Activated T-cell treated with anti-CD3 and anti-CD28 coated beads, Interleukin-2, amount 50 U/mL, for 72 hours (primary cell): ENCODE results near the gene CFAP46. TPM values are rescaled to one million over a fixed set of nuclear protein-coding genes. Genes with fewer than 3 reads are reported as not detected.
"Not testable (repeated sequence)": the region's sequence is repeated elsewhere in the genome, so short reads cannot be mapped to it uniquely, and the experiment has no call there.

Experiments
- ATAC-seq, 2 donors: fragments of 150-1000 bp; cut with Tn5 transposase; replicated peaks in 1 of 2; 2 replicates each; pipeline ENCODE4 v1.10.0; 2021; ENCODE audit warnings: moderate library complexity in 2 of 2, mild to moderate bottlenecking in 1 of 2
- DNase-seq, 2 donors: peaks; one replicate each; pipeline ENCODE4 v3.0.0; 2021 to 2022; ENCODE audit warnings: mixed read lengths in 1 of 2
- H3K27ac Mint-ChIP-seq: one replicate; pipeline ENCODE4 v1.8.0; 2022; ENCODE audit warnings: mild to moderate bottlenecking, moderate library complexity, mixed read lengths
- H3K27me3 Mint-ChIP-seq: one replicate; pipeline ENCODE4 v1.8.0; 2022; ENCODE audit warnings: low read depth, mixed read lengths
- H3K36me3 Mint-ChIP-seq, 2 donors: one replicate each; pipeline ENCODE4 v1.8.0; 2022; ENCODE audit warnings: mixed read lengths in 2 of 2, mild to moderate bottlenecking in 1 of 2; ENCODE audit not compliant: insufficient read depth in 2 of 2
- H3K4me1 Mint-ChIP-seq: one replicate; pipeline ENCODE4 v1.8.0; 2022; ENCODE audit warnings: low read depth, mixed read lengths
- H3K4me3 Mint-ChIP-seq, 2 donors: one replicate each; pipeline ENCODE4 v1.8.0; 2022; ENCODE audit warnings: mild to moderate bottlenecking in 2 of 2, mixed read lengths in 2 of 2, moderate library complexity in 2 of 2
- H3K9me3 Mint-ChIP-seq, 2 donors: one replicate each; pipeline ENCODE4 v1.8.0; 2022; ENCODE audit warnings: mixed read lengths in 2 of 2
- total RNA-seq, 2 donors: library from RNA; stranded (reverse); gene quantifications; one replicate each; pipeline ENCODE4 v1.2.3, GENCODE V29; 2022

CFAP46 gene
- total RNA-seq, 2 donors from 2014 or later = 0.16 to 0.26 TPM

- no peak overlapping the region for H3K27ac Mint-ChIP-seq
- H3K9me3 Mint-ChIP-seq = no peaks in the 10 kb centered on the region
- DNase-seq (no peak), ATAC-seq (no peak)
- H3K36me3 Mint-ChIP-seq = no peaks in the 10 kb centered on the region
- H3K4me1 Mint-ChIP-seq = no peaks in the 10 kb centered on the region
- no peaks in the 10 kb centered on the region for H3K27me3 Mint-ChIP-seq
- H3K4me3 Mint-ChIP-seq = no peak overlapping the region
These were observed 166.2 kb downstream of the CFAP46 start for GRCh38 chr10:132776186-132776585.

GRCh38 chr10:132774902-132775863 is 167.2 kb downstream of the CFAP46 start:
- no peak for DNase-seq
- H3K4me1 Mint-ChIP-seq = no peaks in the 10 kb centered on the region
- H3K27me3 Mint-ChIP-seq = no peaks in the 10 kb centered on the region
- no peak for ATAC-seq
- no peak overlapping the region for H3K4me3 Mint-ChIP-seq
- no peak overlapping the region for H3K27ac Mint-ChIP-seq
- no peaks in the 10 kb centered on the region for H3K36me3 Mint-ChIP-seq
- no peaks in the 10 kb centered on the region for H3K9me3 Mint-ChIP-seq

- Mint-ChIP-seq H3K4me3 (no peak overlapping the region), H3K9me3 (no peaks in the 10 kb centered on the region), H3K36me3 (no peaks in the 10 kb centered on the region), H3K27ac (no peak overlapping the region), H3K27me3 (no peaks in the 10 kb centered on the region), H3K4me1 (no peaks in the 10 kb centered on the region)
- DNase-seq (no peak), ATAC-seq (no peak)
These were observed 168.0 kb downstream of the CFAP46 start for GRCh38 chr10:132774181-132774901.

GRCh38 chr10:132772816-132773215 is 169.6 kb downstream of the CFAP46 start:
- H3K36me3 Mint-ChIP-seq, ATAC-seq, H3K9me3 Mint-ChIP-seq, H3K27me3 Mint-ChIP-seq, DNase-seq, H3K4me1 Mint-ChIP-seq, H3K27ac Mint-ChIP-seq, H3K4me3 Mint-ChIP-seq: not testable (repeated sequence)

GRCh38 chr10:132770061-132771021 is 172.0 kb downstream of the CFAP46 start:
- H3K27me3 Mint-ChIP-seq = no peaks in the 10 kb centered on the region
- DNase-seq = no peak
- no peaks in the 10 kb centered on the region for H3K4me1 Mint-ChIP-seq
- H3K36me3 Mint-ChIP-seq = peaks cover 0 to 4% of the 10 kb centered on the region in 2 donors
- H3K9me3 Mint-ChIP-seq = no peaks in the 10 kb centered on the region
- H3K4me3 Mint-ChIP-seq = no peak overlapping the region
- ATAC-seq = no peak
- H3K27ac Mint-ChIP-seq = no peak overlapping the region

GRCh38 chr10:132768346-132769248 is 173.8 kb downstream of the CFAP46 start:
- Mint-ChIP-seq H3K36me3 (peaks cover 0 to 4% of the 10 kb centered on the region in 2 donors), H3K27me3 (no peaks in the 10 kb centered on the region), H3K9me3 (no peaks in the 10 kb centered on the region), H3K27ac (no peak overlapping the region), H3K4me1 (no peaks in the 10 kb centered on the region), H3K4me3 (no peak overlapping the region)
- DNase-seq (no peak), ATAC-seq (no peak)

GRCh38 chr10:132766291-132766690 is 176.1 kb downstream of the CFAP46 start:
- no peaks in the 10 kb centered on the region for H3K27me3 Mint-ChIP-seq
- H3K27ac Mint-ChIP-seq = no peak overlapping the region
- H3K4me1 Mint-ChIP-seq = peaks cover 13% of the 10 kb centered on the region
- ATAC-seq = no peak
- H3K4me3 Mint-ChIP-seq = no peak overlapping the region
- no peak for DNase-seq
- H3K36me3 Mint-ChIP-seq = peaks cover 0 to 4% of the 10 kb centered on the region in 2 donors
- no peaks in the 10 kb centered on the region for H3K9me3 Mint-ChIP-seq

- H3K4me3 Mint-ChIP-seq = no peak overlapping the region
- no peaks in the 10 kb centered on the region for H3K9me3 Mint-ChIP-seq
- H3K36me3 Mint-ChIP-seq = peaks cover 0 to 4% of the 10 kb centered on the region in 2 donors
- H3K27ac Mint-ChIP-seq = no peak overlapping the region
- DNase-seq (no peak), ATAC-seq (no peak)
- peaks cover 13% of the 10 kb centered on the region for H3K4me1 Mint-ChIP-seq
- H3K27me3 Mint-ChIP-seq = no peaks in the 10 kb centered on the region
These were observed 176.9 kb downstream of the CFAP46 start for GRCh38 chr10:132765435-132765834.

GRCh38 chr10:132764108-132764507 is 178.3 kb downstream of the CFAP46 start:
- DNase-seq (no peak), ATAC-seq (no peak)
- Mint-ChIP-seq H3K27ac (no peak overlapping the region), H3K9me3 (no peaks in the 10 kb centered on the region), H3K36me3 (peaks cover 0 to 4% of the 10 kb centered on the region in 2 donors), H3K4me3 (no peak overlapping the region), H3K4me1 (peaks cover 13% of the 10 kb centered on the region), H3K27me3 (no peaks in the 10 kb centered on the region)

- Mint-ChIP-seq H3K4me3 (no peak overlapping the region), H3K27ac (no peak overlapping the region), H3K9me3 (no peaks in the 10 kb centered on the region), H3K27me3 (no peaks in the 10 kb centered on the region), H3K4me1 (peaks cover 13% of the 10 kb centered on the region), H3K36me3 (peaks cover 0 to 2% of the 10 kb centered on the region in 2 donors)
- DNase-seq = no peak
- ATAC-seq = no peak
These were observed 178.8 kb downstream of the CFAP46 start for GRCh38 chr10:132763545-132763944.

GRCh38 chr10:132762267-132762666 is 180.1 kb downstream of the CFAP46 start:
- DNase-seq (no peak), ATAC-seq (peak in 1 of 2 donors; percentile 25)
- Mint-ChIP-seq H3K27ac (no peak overlapping the region), H3K27me3 (no peaks in the 10 kb centered on the region), H3K4me3 (no peak overlapping the region), H3K36me3 (peaks cover 0 to under 1% of the 10 kb centered on the region in 2 donors), H3K4me1 (peaks cover 13% of the 10 kb centered on the region), H3K9me3 (no peaks in the 10 kb centered on the region)
